Endothelial cell of umbilical vein (primary cell): ENCODE results near the gene DHTKD1. TPM values are rescaled to one million over a fixed set of nuclear protein-coding genes. Genes with fewer than 3 reads are reported as not detected.

Source experiments
- BruUV-seq: library from RNA; stranded (reverse); fragments of 400-500 nt; replicated peaks from 2 replicates; lab custom pipeline; 2021; lab: Mats Ljungman, UMichigan
- CTCF ChIA-PET: fragments of 300-600, 350-600 bp; sonication (Branson Sonifier 250); formaldehyde crosslinking; loops from one replicate; lab custom pipeline; 2021; ENCODE audit warnings: antibody characterized with exemption, inconsistent platforms; lab: Charles Lee
- POLR2A ChIA-PET: fragments of 300-600, 350-600 bp; sonication (Branson Sonifier 250); formaldehyde crosslinking; loops from one replicate; lab custom pipeline; 2021; ENCODE audit warnings: antibody characterized with exemption, inconsistent platforms; lab: Charles Lee
- DNase-seq: peaks from one replicate; pipeline ENCODE4 v3.0.0-alpha.2; 2011; ENCODE audit warnings: low read depth, low spot score
- FAIRE-seq: peaks from 2 replicates; lab custom pipeline; 2011; peaks lifted over from hg19 to GRCh38; lab: Jason Lieb, UNC
- H2AFZ ChIP-seq: 2 replicates; pipeline ENCODE4 v1.6.0; 2012; ENCODE audit warnings: low read depth, low read length, control low read depth, inconsistent platforms
- H3K27ac ChIP-seq: 2 replicates; pipeline ENCODE4 v1.5.1; 2011; ENCODE audit warnings: low read depth, mild to moderate bottlenecking, control low read depth, low read length, moderate library complexity; ENCODE audit not compliant: insufficient read depth
- H3K27me3 ChIP-seq, 2 experiments: 2 replicates each; pipeline versions ENCODE4 v1.6.0 to v1.6.1; 2011; ENCODE audit warnings: low read length in 2 of 2, mixed read lengths in 1 of 2; ENCODE audit not compliant: control insufficient read depth in 2 of 2, insufficient read depth in 2 of 2
- H3K36me3 ChIP-seq, 2 experiments: 2 replicates in 1 of 2; 3 replicates in 1 of 2; pipeline ENCODE4 v1.5.1; 2011; ENCODE audit warnings: low read length in 2 of 2, mild to moderate bottlenecking in 1 of 2, moderate library complexity in 1 of 2; ENCODE audit not compliant: control insufficient read depth in 2 of 2, insufficient read depth in 2 of 2; ENCODE audit errors: extremely low read depth in 1 of 2
- H3K4me1 ChIP-seq: 3 replicates; pipeline ENCODE4 v1.5.1; 2011; ENCODE audit warnings: mild to moderate bottlenecking, low read length; ENCODE audit not compliant: control insufficient read depth, insufficient read depth; ENCODE audit errors: extremely low read depth
- H3K4me2 ChIP-seq: 2 replicates; pipeline ENCODE4 v1.6.1; 2011; ENCODE audit warnings: low read length, control low read depth, mixed read lengths; ENCODE audit not compliant: insufficient read depth
- H3K4me3 ChIP-seq, 3 experiments: fragments of 200-600 bp in 1 of 3; sonication (generic), shearing (Covaris generic) in 1 of 3; replicated peaks in 1 of 3; 2 replicates each; pipeline ENCODE4 v1.5.1; 2011 to 2016; ENCODE audit warnings: control low read depth in 3 of 3, low read length in 3 of 3, mild to moderate bottlenecking in 2 of 3, inconsistent platforms in 1 of 3, low read depth in 1 of 3, moderate library complexity in 1 of 3; ENCODE audit not compliant: insufficient read depth in 1 of 3
- H3K79me2 ChIP-seq: 2 replicates; pipeline ENCODE4 v1.6.0; 2012; ENCODE audit warnings: low read length, inconsistent platforms; ENCODE audit not compliant: control insufficient read depth, insufficient read depth
- H3K9ac ChIP-seq: replicated peaks from 2 replicates; pipeline ENCODE3; 2011; ENCODE audit warnings: low read length, control low read depth; ENCODE audit not compliant: insufficient read depth; ENCODE audit errors: extremely low read depth
- H3K9me1 ChIP-seq: replicated peaks from 3 replicates; pipeline ENCODE4 v1.6.0; 2011; ENCODE audit warnings: mild to moderate bottlenecking, low read length; ENCODE audit not compliant: control insufficient read depth, insufficient read depth; ENCODE audit errors: extremely low read depth
- H3K9me3 ChIP-seq: replicated peaks from 2 replicates; pipeline ENCODE4 v1.5.1; 2012; ENCODE audit warnings: low read length, inconsistent platforms; ENCODE audit not compliant: control insufficient read depth, insufficient read depth
- H4K20me1 ChIP-seq: replicated peaks from 2 replicates; pipeline ENCODE3; 2011; ENCODE audit warnings: mild to moderate bottlenecking, low read length; ENCODE audit not compliant: control insufficient read depth, insufficient read depth; ENCODE audit errors: extremely low read depth
- GATA2 ChIP-seq: IDR thresholded peaks from 2 replicates; pipeline ENCODE4 v1.7.0; 2011; ENCODE audit warnings: low read depth, mild to moderate bottlenecking, moderate library complexity, mixed read lengths, low read length; ENCODE audit not compliant: insufficient read length, insufficient read depth
- JUN ChIP-seq: IDR thresholded peaks from 2 replicates; pipeline ENCODE4 v1.6.1; 2011; ENCODE audit warnings: borderline replicate concordance, low read depth; ENCODE audit not compliant: insufficient read length, insufficient read depth
- MYC ChIP-seq: IDR thresholded peaks from one replicate; pipeline ENCODE4 v1.6.1; 2011; ENCODE audit warnings: mild to moderate bottlenecking, low read depth, low read length
- POLR2A ChIP-seq: IDR thresholded peaks from 2 replicates; pipeline ENCODE4 v1.6.1; 2012; ENCODE audit warnings: low read depth, mild to moderate bottlenecking, control low read depth, low read length
- POLR2AphosphoS5 ChIP-seq: IDR thresholded peaks from 2 replicates; pipeline ENCODE4 v1.6.1; 2012; ENCODE audit warnings: low read depth, mild to moderate bottlenecking, control low read depth, low read length, moderate library complexity; ENCODE audit not compliant: insufficient read depth
- dilution Hi-C: fragments of 300-500 bp; cut with MboI; formaldehyde crosslinking; loops from one replicate; pipeline ENCODE4 v1.15.0; 2019; ENCODE audit warnings: low sequenced_read_pairs; ENCODE audit not compliant: extremely low pct_ligation_motif_present
- intact Hi-C: fragments of 100-400 bp; cut with micrococcal nuclease; formaldehyde crosslinking; loops from one replicate; pipeline ENCODE4 v1.10.0; 2022
- polyA plus RNA-seq, 4 experiments: library from polyadenylated mRNA; depleted of rRNA in 3 of 4; stranded (reverse) in 3 of 4; unstranded in 1 of 4; fragments of >200 nt; gene quantifications; 2 replicates each; pipeline versions ENCODE4 v1.2.1 to v1.2.3, GENCODE V29; 2011 to 2012; ENCODE audit warnings: missing spikeins in 1 of 4
- total RNA-seq: library from RNA; stranded (reverse); gene quantifications from 2 replicates; pipeline ENCODE4 v1.2.3, GENCODE V29; 2021
- TF ChIP-seq, protein P1 (sequence below): IDR thresholded peaks from 2 replicates; pipeline ENCODE4 v1.6.1; 2011; ENCODE audit not compliant: insufficient read depth, insufficient read length
- TF ChIP-seq, protein P2 (sequence below), 2 donors: IDR thresholded peaks; 1 replicate in 1 of 2; 2 replicates in 1 of 2; pipeline ENCODE4 v1.5.1; 2011; ENCODE audit warnings: low read length in 2 of 2, mild to moderate bottlenecking in 2 of 2, moderate library complexity in 2 of 2, control low read depth in 1 of 2, inconsistent platforms in 1 of 2, low read depth in 1 of 2; ENCODE audit not compliant: insufficient read depth in 1 of 2; ENCODE audit errors: extremely low read depth in 1 of 2

DHTKD1 gene
- total and polyA plus RNA-seq, 2 donors (not counting 3 experiments of a cell fraction or from before 2014, with no cell fraction given) = 15.3 to 22.9 TPM

GRCh38 chr10:12097791-12098190 lies 29.0 kb downstream of the DHTKD1 start:
- ChIA-PET POLR2A (no interaction called here), CTCF (no interaction called here)
- Histone ChIP-seq H3K4me2 (no peak overlapping the region), H3K9me1 (no peaks in the 10 kb centered on the region), H3K27me3 (no peaks in the 10 kb centered on the region), H3K9me3 (no peaks in the 10 kb centered on the region), H3K4me3 (no peak overlapping the region), H3K36me3 (peaks cover 0 to 10% of the 10 kb centered on the region in 2 experiments), H3K9ac (no peak overlapping the region), H3K79me2 (no peaks in the 10 kb centered on the region), H4K20me1 (no peaks in the 10 kb centered on the region), H3K4me1 (no peaks in the 10 kb centered on the region), H3K27ac (no peak overlapping the region), H2AFZ (no peak overlapping the region)
- BruUV-seq = no TSS peak
- DNase-seq (no peak), FAIRE-seq (no peak)
- TF ChIP-seq GATA2 (no peak), POLR2AphosphoS5 (no peak), MYC (no peak), JUN (no peak), POLR2A (no peak)
- TF ChIP-seq, protein P1, sequence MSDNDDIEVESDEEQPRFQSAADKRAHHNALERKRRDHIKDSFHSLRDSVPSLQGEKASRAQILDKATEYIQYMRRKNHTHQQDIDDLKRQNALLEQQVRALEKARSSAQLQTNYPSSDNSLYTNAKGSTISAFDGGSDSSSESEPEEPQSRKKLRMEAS = no peak
- TF ChIP-seq, protein P2, sequence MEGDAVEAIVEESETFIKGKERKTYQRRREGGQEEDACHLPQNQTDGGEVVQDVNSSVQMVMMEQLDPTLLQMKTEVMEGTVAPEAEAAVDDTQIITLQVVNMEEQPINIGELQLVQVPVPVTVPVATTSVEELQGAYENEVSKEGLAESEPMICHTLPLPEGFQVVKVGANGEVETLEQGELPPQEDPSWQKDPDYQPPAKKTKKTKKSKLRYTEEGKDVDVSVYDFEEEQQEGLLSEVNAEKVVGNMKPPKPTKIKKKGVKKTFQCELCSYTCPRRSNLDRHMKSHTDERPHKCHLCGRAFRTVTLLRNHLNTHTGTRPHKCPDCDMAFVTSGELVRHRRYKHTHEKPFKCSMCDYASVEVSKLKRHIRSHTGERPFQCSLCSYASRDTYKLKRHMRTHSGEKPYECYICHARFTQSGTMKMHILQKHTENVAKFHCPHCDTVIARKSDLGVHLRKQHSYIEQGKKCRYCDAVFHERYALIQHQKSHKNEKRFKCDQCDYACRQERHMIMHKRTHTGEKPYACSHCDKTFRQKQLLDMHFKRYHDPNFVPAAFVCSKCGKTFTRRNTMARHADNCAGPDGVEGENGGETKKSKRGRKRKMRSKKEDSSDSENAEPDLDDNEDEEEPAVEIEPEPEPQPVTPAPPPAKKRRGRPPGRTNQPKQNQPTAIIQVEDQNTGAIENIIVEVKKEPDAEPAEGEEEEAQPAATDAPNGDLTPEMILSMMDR (IDR thresholded peaks at IDR 0.05; ENCODE audit: extremely low read depth in 1 of 2, insufficient read depth in 1 of 2, low read depth in 1 of 2, low read length in 2 of 2) = no peak
- intact Hi-C loops = no loop called here
- dilution Hi-C loops = no loop called here
